Body of pancreas (tissue), 4 donors: Measurements from ENCODE around the gene ZNF768.

Experiments
- CTCF ChIP-seq, 7 experiments: fragments of 450-650 bp in 4 of 7; fragments of 200-600 bp in 3 of 7; sonication (generic) in 3 of 7; IDR thresholded peaks; one replicate each; pipeline ENCODE4 v1.5.1; 2016 to 2019; ENCODE audit warnings: antibody characterized with exemption in 7 of 7
- POLR2A ChIP-seq, 3 donors: fragments of 450-650 bp; IDR thresholded peaks; one replicate each; pipeline ENCODE4 v1.6.1; 2016; ENCODE audit warnings: antibody characterized with exemption in 3 of 3, mild to moderate bottlenecking in 2 of 3

DNA sequence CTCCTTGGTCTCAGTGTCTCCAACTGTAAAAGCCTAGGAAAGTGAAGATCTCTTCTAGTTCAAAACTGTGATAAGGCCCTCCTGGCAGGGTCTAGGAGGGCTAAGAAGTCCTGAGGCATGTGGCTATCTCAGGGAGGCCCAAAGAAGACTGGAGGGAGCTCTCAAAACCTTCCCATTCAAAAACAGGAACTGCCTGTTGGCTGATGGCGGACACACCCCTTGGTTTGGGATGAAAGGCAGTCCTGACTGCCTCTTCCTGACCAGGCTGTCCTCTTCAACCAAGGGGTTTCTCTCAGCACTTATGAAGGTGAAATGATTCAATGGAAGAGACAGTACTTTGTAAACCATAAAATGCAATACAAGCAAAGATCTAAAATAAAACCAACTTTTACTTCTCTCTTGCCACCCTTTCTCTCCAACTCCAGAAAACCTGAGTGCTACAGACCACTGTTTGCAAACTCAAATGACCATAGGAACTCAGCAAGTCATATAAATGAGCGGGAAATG lies 27.1 kb upstream of the ZNF768 start:
- TF ChIP-seq CTCF (IDR thresholded peaks at IDR 0.05) (no peak), POLR2A (IDR thresholded peaks at IDR 0.05) (no peak)
